HK-2 (cell line): ENCODE measurements around the gene CDH4.

Source experiments
- DNase-seq: peaks from one replicate; pipeline ENCODE4 v3.0.0-alpha.2; 2018; ENCODE audit not compliant: unreplicated experiment

CDH4 gene

GRCh38 chr20:61877776-61878477, 625.9 kb downstream of the CDH4 start:
- DNase-seq: no peak

- no peak for DNase-seq
Measured at GRCh38 chr20:61878478-61879302, 626.6 kb downstream of the CDH4 start.

- no peak for DNase-seq
Measured at GRCh38 chr20:61879303-61879620, 627.2 kb downstream of the CDH4 start.

GRCh38 chr20:61879694-61880093, 627.6 kb downstream of the CDH4 start:
- DNase-seq: no peak

GRCh38 chr20:61880706-61881105, 628.6 kb downstream of the CDH4 start:
- DNase-seq: no peak

- no peak for DNase-seq
Measured at GRCh38 chr20:61881416-61881815, 629.4 kb downstream of the CDH4 start.

GRCh38 chr20:61881861-61882260, 629.8 kb downstream of the CDH4 start:
- no peak for DNase-seq

GRCh38 chr20:61882716-61883615, 630.9 kb downstream of the CDH4 start:
- DNase-seq: no peak

- DNase-seq: no peak
Measured at GRCh38 chr20:61883857-61884393, 631.9 kb downstream of the CDH4 start.

- no peak for DNase-seq
Measured at GRCh38 chr20:61884571-61885389, 632.7 kb downstream of the CDH4 start.

- DNase-seq: no peak
Measured at GRCh38 chr20:61885759-61886715, 634.0 kb downstream of the CDH4 start.

GRCh38 chr20:61886721-61887595, 634.9 kb downstream of the CDH4 start:
- peak; percentile 51 for DNase-seq

- no peak for DNase-seq
Measured at GRCh38 chr20:61887596-61888093, 635.6 kb downstream of the CDH4 start.

GRCh38 chr20:61888101-61888865, 636.2 kb downstream of the CDH4 start:
- no peak for DNase-seq

GRCh38 chr20:61889659-61890058, 637.6 kb downstream of the CDH4 start:
- DNase-seq: no peak

- DNase-seq: no peak
Measured at GRCh38 chr20:61890210-61890609, 638.1 kb downstream of the CDH4 start.

GRCh38 chr20:61891476-61891875, 639.4 kb downstream of the CDH4 start:
- no peak for DNase-seq
